Measurements from ENCODE around the gene DEPP1. TPM values are rescaled to one million over a fixed set of nuclear protein-coding genes. Genes with fewer than 3 reads are reported as not detected.

The DEPP1 gene
- total RNA-seq, 1 experiment from 2014 or later: 0.54 TPM

GRCh38 chr10:44997105-44997748, 18.6 kb upstream of the DEPP1 start:
- BruUV-seq (replicated peaks): no TSS peak
- Histone ChIP-seq H3K4me1 (ENCODE audit: insufficient read depth, low read length, poor library complexity, severe bottlenecking) (peaks cover 6% of the 10 kb centered on the region), H3K27ac (ENCODE audit: low read depth, low read length, poor library complexity, severe bottlenecking) (no peak overlapping the region), H3K27me3 (replicated peaks; ENCODE audit: insufficient read depth, low read depth, low read length, poor library complexity) (no peaks in the 10 kb centered on the region), H3K36me3 (ENCODE audit: insufficient read depth, low read length, poor library complexity, severe bottlenecking) (no peaks in the 10 kb centered on the region), H3K9me3 (ENCODE audit: low read depth, low read length, poor library complexity, severe bottlenecking) (no peaks in the 10 kb centered on the region), H3K4me3 (ENCODE audit: low read depth, low read length, poor library complexity, severe bottlenecking) (no peak overlapping the region)
- POLR2A ChIA-PET (ENCODE audit: low non-redundant PET): no interaction called here
- CTCF ChIA-PET: no interaction called here
- intact Hi-C loops (cut with micrococcal nuclease; ENCODE audit: unreplicated experiment): no loop called here
- TF ChIP-seq CTCF (conservative IDR thresholded peaks at IDR 0.05; ENCODE audit: low read depth, low read length): no peak
- no peak for TF ChIP-seq EZH2 (IDR thresholded peaks at IDR 0.05; ENCODE audit: borderline replicate concordance, low read depth, low read length, poor library complexity, severe bottlenecking)
- DNase-seq (ENCODE audit: low spot score): no peak

- Histone ChIP-seq H3K4me3 (ENCODE audit: low read depth, low read length, poor library complexity, severe bottlenecking) (no peak overlapping the region), H3K36me3 (ENCODE audit: insufficient read depth, low read length, poor library complexity, severe bottlenecking) (no peaks in the 10 kb centered on the region), H3K27me3 (replicated peaks; ENCODE audit: insufficient read depth, low read depth, low read length, poor library complexity) (no peaks in the 10 kb centered on the region), H3K4me1 (ENCODE audit: insufficient read depth, low read length, poor library complexity, severe bottlenecking) (no peaks in the 10 kb centered on the region), H3K9me3 (ENCODE audit: low read depth, low read length, poor library complexity, severe bottlenecking) (no peaks in the 10 kb centered on the region), H3K27ac (ENCODE audit: low read depth, low read length, poor library complexity, severe bottlenecking) (no peak overlapping the region)
- DNase-seq (ENCODE audit: low spot score): no peak
- intact Hi-C loops (cut with micrococcal nuclease; ENCODE audit: unreplicated experiment): no loop called here
- POLR2A ChIA-PET (ENCODE audit: low non-redundant PET): no interaction called here
- no TSS peak for BruUV-seq (replicated peaks)
- TF ChIP-seq EZH2 (IDR thresholded peaks at IDR 0.05; ENCODE audit: borderline replicate concordance, low read depth, low read length, poor library complexity, severe bottlenecking) (no peak), CTCF (conservative IDR thresholded peaks at IDR 0.05; ENCODE audit: low read depth, low read length) (no peak)
- CTCF ChIA-PET: no interaction called here
These were observed 17.5 kb upstream of the DEPP1 start for GRCh38 chr10:44995914-44996669.

GRCh38 chr10:44995581-44995913, 16.9 kb upstream of the DEPP1 start:
- H3K27ac ChIP-seq (ENCODE audit: low read depth, low read length, poor library complexity, severe bottlenecking): no peak overlapping the region
- no TSS peak for BruUV-seq (replicated peaks)
- no peaks in the 10 kb centered on the region for H3K4me1 ChIP-seq (ENCODE audit: insufficient read depth, low read length, poor library complexity, severe bottlenecking)
- no peaks in the 10 kb centered on the region for H3K9me3 ChIP-seq (ENCODE audit: low read depth, low read length, poor library complexity, severe bottlenecking)
- no peak overlapping the region for H3K4me3 ChIP-seq (ENCODE audit: low read depth, low read length, poor library complexity, severe bottlenecking)
- ChIA-PET CTCF (no interaction called here), POLR2A (ENCODE audit: low non-redundant PET) (no interaction called here)
- no peak for DNase-seq (ENCODE audit: low spot score)
- H3K36me3 ChIP-seq (ENCODE audit: insufficient read depth, low read length, poor library complexity, severe bottlenecking): no peaks in the 10 kb centered on the region
- intact Hi-C loops (cut with micrococcal nuclease; ENCODE audit: unreplicated experiment): no loop called here
- TF ChIP-seq EZH2 (IDR thresholded peaks at IDR 0.05; ENCODE audit: borderline replicate concordance, low read depth, low read length, poor library complexity, severe bottlenecking) (no peak), CTCF (conservative IDR thresholded peaks at IDR 0.05; ENCODE audit: low read depth, low read length) (no peak)
- no peaks in the 10 kb centered on the region for H3K27me3 ChIP-seq (replicated peaks; ENCODE audit: insufficient read depth, low read depth, low read length, poor library complexity)

Measured in A673 (cell line).